Measurements from ENCODE around the gene POGLUT2.

POGLUT2 gene

DNA sequence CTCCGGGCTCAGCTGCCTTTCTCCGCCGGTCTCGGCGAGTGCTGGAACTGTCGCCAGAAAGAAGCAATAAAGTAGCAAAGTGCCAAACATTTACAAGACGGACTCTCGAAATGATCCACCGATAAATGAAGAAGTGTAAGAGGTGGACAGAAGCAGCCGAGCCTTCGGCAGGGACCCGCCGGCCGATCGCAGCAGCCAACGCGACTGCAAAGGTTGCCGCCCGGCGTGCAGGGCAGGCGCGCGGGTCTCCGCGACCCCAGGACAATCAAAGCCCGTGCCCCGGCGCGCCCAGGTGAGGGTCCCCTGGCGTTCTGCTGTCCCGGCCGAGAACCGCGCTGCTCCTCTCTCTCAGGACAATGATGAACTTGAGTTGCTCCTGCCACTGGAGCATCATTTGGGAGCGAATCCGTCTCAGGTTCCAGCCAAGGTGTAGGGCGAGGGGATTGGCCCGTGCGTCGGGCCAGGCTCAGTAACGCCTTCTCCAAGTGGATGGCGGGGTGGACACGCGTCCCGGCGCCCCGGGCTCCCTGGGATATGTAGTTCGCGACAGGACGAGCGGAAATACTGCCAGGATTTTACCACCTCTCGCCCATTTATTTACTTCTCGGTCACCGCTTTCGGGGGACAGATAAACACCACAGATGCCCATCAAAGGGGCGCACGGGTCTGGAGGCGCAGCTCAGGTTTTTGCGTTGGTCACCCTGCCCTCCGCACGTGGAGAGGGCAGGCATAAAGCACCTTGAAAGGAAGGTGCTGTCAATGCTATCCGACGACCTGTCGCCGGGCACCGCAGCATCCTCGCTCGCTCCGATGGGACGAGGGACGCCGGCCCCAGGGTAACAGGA, at the start of gene POGLUT2, which contains the start of gene BIVM:
TSS of gene POGLUT2 (minus strand) at position 396 of the 845 bp plus-strand sequence. CDS start at position 90, 306 bp downstream.
TSS of gene BIVM (plus strand) at position 539 of the 845 bp plus-strand sequence. CDS start 8,149 bp downstream, outside the sequence.
- DNase-seq = peak; percentile 95

GRCh38 chr13:102847272-102848234, 48.8 kb upstream of the POGLUT2 start:
- DNase-seq = no peak

- no peak for DNase-seq
These were observed 47.7 kb upstream of the POGLUT2 start for GRCh38 chr13:102846261-102847015.

- DNase-seq = peak; percentile 96
These were observed 47.0 kb upstream of the POGLUT2 start, which contains the start of gene ERCC5 for GRCh38 chr13:102845630-102846260. ERCC5 (plus strand) TSS chr13:102846032; CDS start chr13:102846267, 235 bp downstream.

GRCh38 chr13:102845289-102845629, 46.5 kb upstream of the POGLUT2 start:
- no peak for DNase-seq

DNA sequence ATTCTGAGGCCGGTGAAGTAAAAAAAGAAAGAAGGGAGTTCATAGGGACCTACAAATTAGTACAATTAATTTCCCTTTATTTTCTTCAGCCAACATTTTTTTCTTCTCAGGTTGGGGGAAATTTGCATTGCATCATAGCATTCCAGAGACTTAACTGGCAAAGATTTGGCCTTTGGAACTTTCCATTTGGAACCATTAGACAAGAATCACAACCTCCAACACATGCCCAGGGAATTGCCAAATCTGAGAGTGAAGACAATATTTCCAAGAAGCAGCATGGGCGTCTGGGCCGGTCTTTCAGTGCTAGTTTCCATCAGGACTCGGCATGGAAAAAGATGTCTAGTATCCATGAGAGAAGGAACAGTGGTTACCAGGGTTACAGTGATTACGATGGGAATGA, 40.7 kb upstream of the POGLUT2 start:
- no peak for DNase-seq

DNA sequence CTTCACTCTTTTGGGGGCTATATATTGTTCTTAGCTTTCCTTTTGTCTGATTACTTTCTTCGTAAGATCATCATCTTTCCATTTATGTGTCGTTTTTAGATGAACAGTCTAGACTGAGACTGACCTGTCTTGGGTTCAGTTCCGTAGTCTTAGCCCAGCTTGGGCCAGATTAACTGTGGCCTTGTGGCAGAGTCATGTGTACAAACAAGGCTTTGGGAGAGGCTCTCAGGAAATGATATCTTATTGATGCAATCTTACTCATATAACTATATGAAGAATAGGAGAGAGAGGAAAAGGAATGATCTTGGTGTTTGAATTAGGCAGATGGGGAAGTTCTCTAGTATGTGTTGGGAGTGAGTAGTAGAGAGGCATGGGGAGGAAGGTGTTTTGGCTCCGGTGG, 40.2 kb upstream of the POGLUT2 start:
- DNase-seq = no peak

- no peak for DNase-seq
These were observed 39.5 kb upstream of the POGLUT2 start for GRCh38 chr13:102838273-102838672.

GRCh38 chr13:102836471-102836870, 37.7 kb upstream of the POGLUT2 start:
- DNase-seq = no peak

- DNase-seq = no peak
These were observed 31.9 kb upstream of the POGLUT2 start for GRCh38 chr13:102830646-102831045.

- DNase-seq = no peak
These were observed 27.3 kb upstream of the POGLUT2 start for GRCh38 chr13:102825921-102826706.

GRCh38 chr13:102825400-102825799, 26.6 kb upstream of the POGLUT2 start:
- no peak for DNase-seq

GRCh38 chr13:102817907-102818306, 19.1 kb upstream of the POGLUT2 start:
- no peak for DNase-seq

- DNase-seq = no peak
These were observed 18.5 kb upstream of the POGLUT2 start for GRCh38 chr13:102817241-102817640.

DNA sequence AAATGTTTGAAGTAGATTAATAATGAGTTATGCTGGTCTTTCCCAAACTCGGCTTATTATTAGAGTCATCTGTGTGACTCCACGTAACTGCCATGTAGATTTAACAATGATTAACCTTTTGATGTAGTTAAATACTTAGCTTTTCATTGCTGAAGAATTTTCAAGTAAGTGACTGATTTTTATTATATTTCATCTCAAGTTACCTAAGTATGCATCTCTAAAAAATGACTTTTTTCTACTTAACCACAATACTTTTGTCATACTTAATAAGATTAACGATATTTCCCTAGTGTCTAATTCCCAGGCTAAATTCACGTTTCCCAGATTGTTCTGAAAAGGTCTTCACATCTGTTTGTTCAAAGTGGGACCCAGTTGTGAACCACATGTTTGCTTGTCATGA, 17.9 kb upstream of the POGLUT2 start:
- DNase-seq = no peak

DNA sequence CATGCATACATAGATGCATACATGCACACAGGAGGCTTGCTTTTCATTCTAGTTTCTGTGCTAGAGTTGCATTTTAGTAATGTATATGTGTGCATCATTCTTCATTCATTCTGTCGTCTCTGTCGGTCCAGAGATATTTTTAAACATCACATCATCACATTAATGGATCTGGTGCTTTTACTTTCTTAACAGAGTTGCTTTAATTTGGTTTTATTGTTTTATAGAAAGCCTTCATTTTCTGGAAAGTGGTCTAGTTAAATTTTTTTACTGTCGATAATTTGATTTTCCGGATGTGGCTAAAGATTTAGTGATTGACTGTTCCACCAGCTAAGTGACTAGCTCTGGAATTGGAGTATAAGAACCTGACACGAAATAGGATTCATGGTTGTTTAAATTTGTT, 17.0 kb upstream of the POGLUT2 start:
- DNase-seq = no peak

DNA sequence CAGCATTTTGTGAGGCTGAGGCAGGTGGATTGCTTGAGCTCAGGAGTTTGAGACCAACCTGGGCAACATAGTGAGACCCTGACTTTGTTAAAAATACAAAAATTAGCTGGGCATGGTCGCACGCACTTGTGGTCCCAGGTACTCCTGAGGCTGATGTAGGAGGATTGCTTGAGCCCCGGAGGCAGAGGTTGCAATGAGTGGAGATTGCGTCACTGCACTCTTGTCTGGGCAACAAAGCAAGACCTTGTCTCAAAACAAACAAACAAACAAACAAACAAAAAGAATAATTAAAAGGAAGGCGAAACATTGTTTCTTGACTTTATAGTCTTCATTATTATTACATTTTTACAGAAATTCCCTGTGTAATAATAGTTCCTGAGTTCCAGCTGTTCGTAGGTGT, 16.0 kb upstream of the POGLUT2 start:
- no peak for DNase-seq

DNA sequence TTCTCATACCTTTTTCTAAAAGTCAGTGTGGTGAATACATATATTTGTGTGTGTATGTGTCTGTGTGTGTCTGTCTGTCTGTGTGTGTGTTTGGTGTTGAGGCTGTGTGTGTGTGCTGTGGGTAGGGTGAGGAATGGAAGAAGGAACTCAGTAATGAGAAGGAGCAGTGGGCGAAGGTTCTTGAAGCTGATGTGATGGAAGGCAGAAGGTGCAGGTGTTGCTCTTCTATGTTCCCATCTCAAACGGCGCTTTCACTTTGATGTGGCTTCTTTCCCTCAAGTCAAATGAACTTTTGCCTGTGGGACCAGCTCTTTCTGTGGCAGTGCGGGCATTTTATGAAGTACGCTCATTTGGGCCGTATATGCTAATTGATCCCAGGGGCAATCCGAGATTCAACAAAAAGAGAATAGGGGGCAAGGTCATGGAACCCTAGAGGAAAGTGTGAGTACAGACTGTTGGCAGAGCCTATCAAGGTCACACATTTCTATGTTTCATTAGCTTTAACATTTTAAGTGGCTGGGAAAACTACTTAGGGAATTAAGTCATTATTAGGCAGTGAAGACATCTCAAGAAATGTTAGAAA, 15.3 kb upstream of the POGLUT2 start:
- DNase-seq = no peak

DNA sequence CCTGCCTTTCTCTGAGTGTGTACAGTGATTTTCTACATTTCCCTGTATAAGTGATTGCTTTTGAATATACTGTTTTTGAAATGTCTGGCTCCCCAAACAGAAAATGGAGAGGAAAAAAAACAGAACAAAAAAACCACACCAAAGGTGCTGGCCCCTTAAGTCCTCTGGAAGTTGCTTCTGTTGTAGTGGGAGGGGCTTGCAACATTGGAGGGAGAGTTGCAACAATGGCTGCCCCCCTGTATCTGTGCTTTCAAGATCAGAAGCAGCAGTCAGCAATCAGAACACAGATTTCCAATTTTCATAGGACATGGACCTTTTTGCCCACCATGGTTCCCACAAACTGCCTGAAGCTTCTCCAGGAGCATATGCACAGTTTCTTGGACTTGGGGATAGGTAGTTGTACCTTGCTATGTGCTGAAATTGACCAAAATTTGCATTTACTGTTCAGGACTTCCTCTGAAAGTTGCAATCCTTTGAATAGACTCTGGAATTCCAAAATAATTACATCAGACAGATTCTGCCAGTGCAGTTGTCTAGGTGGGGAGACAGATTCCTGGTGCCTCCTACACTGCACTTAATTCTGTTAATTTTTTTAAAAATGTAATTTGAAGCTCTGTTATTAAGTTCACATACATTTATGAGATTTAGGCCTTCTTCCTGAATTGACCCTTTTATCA, 14.0 kb upstream of the POGLUT2 start:
- no peak for DNase-seq

GRCh38 chr13:102807699-102808098, 8.9 kb upstream of the POGLUT2 start:
- no peak for DNase-seq

Measured in right hindlimb (tissue), 1 donor.